GM12891 (cell line): Measurements from ENCODE around the gene ISG20L2.

ENCODE experiments used
- DNase-seq: peaks from one replicate; pipeline ENCODE4 v3.0.0; 2011; ENCODE audit warnings: low spot score; ENCODE audit not compliant: insufficient read length
- FAIRE-seq: peaks from 2 replicates; lab custom pipeline; 2011; peaks lifted over from hg19 to GRCh38; lab: Jason Lieb, UNC
- PAX5 ChIP-seq: IDR thresholded peaks from 2 replicates; pipeline ENCODE4 v1.6.1; 2011; ENCODE audit warnings: low read length, moderate library complexity, mild to moderate bottlenecking; ENCODE audit not compliant: insufficient read depth, severe bottlenecking
- POLR2A ChIP-seq: IDR thresholded peaks from 2 replicates; pipeline ENCODE4 v1.6.1; 2011; ENCODE audit warnings: low read depth, low read length, control low read depth
- POLR2AphosphoS5 ChIP-seq: IDR thresholded peaks from 2 replicates; pipeline ENCODE4 v1.6.1; 2011; ENCODE audit warnings: low read depth, low read length, control low read depth
- POU2F2 ChIP-seq: IDR thresholded peaks from 2 replicates; pipeline ENCODE4 v1.6.1; 2011; ENCODE audit warnings: low read depth, mild to moderate bottlenecking, control low read depth, low read length, moderate library complexity
- SPI1 ChIP-seq: IDR thresholded peaks from 2 replicates; pipeline ENCODE4 v1.6.1; 2011; ENCODE audit warnings: low read depth, low read length, control low read depth
- TAF1 ChIP-seq: IDR thresholded peaks from 2 replicates; pipeline ENCODE4 v1.6.1; 2011; ENCODE audit warnings: low read depth, low read length, control low read depth

The ISG20L2 gene

DNA sequence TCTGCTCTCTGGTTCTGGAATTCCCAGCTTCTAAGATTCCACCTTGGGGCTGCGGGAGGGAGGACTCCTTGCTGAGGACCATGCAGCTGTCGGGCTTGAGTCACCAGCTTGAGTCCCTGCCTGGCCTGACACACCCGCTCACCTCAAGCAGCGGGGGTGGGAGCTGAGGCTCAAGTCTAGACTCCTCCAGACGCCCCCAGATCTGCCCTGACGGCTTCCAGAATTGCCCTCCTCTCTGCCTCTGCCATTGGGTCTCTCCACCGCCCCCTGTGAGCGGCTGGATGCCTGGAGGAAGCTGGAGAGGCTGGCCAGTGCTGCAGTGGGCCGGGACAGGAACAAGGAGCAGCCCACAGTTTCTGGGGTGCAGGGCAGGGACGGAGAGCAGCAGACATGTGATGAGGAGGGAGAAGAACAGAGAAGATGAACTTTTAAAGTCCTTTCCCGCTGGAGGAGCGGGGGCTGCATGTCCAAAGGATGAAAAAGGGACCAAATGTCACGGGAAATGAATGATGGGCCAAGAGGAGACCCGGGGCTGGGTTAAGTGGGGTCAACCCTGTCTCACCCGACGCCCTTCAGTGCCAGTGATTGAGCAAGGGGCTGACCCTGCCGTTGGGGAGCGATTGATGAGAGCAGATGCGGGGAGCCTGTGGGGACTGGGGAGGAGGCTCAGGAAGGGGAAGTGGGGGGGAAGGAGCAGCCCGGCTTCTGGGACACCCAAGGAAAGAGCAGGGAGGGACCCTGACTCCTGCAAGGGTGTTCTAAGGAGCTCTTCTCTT lies 36.7 kb downstream of the ISG20L2 start:
- DNase-seq (no peak), FAIRE-seq (no peak)
- TF ChIP-seq POLR2A = no peak

DNA sequence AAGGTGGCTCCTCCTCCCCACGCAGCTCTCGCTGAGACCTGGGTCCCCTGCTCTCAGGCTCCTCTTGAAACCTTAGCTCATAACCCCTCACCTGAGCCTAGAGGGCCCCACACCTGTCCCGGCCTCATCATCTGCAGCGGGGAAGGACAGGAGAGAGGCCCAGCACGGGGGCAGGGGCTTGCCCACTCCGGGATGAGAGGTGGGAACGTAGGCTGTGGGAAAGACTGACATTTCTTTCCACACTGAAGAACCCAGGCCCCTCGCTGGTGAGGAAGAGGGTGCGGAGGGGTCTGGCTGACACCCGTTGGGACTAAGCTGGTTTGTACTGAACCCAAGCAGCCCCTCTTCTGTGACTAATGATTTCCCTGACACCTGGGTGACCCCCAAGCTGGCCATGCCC lies 37.4 kb downstream of the ISG20L2 start:
- DNase-seq (no peak), FAIRE-seq (no peak)
- no peak for TF ChIP-seq PAX5
- no peak for TF ChIP-seq TAF1
- no peak for TF ChIP-seq POU2F2
- no peak for TF ChIP-seq SPI1
- TF ChIP-seq POLR2A = no peak
- TF ChIP-seq POLR2AphosphoS5 = no peak

DNA sequence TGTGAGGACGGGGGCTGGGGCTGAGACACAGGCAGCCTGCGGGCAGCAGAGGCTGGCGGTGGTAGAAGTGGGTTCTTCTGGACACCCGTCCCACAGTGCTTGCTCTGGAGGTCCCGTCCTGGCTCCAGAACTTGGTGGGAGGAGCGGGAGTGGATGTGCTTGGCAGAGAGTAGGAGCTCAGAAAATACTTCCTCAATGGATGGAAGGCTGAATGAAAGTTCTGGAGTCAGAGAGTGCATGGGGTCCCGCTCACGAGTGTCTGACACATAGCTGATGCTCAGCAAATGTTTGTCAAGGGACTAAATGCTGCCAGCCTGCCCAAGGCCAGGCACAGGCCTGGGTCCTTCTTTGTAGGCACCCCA lies 37.9 kb downstream of the ISG20L2 start:
- DNase-seq (no peak), FAIRE-seq (no peak)
- TF ChIP-seq TAF1 = no peak
- TF ChIP-seq PAX5 = no peak
- no peak for TF ChIP-seq POU2F2
- no peak for TF ChIP-seq POLR2AphosphoS5
- TF ChIP-seq POLR2A = no peak
- no peak for TF ChIP-seq SPI1

DNA sequence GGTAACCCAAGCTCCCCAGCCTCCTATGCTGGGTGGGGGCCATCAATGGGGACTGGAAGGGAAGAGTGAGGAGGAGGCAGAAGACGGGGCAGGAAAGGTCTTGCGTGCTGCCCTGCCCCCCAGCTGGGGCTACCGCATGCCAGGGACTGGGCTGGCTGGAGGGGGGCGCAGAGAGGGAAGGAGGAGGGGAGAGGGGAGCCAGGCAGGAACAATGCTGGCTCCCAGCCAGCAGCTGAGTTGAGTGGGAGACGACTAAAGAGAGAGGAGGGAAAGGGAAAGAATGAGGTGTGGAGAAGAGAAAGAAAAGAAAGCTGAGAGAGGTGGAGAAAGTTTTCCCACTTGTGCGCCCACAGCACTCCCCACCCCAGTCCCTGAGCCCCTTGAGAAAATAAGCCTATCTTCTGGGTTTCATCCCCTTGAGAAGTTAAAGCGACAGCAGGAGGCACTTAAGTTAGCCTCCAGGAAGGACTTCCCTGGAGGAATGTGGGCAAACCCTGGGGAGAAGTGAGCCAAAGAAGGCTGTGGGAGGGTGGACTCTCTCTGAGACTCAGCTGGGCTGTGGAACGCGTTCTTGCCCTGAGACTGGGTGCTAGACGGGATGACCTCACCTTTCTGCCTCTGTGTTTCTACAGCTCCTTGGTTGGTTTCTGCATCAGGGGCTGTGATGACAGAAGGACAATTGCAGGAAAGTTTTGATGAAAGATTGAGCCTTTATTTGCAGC lies 38.5 kb downstream of the ISG20L2 start:
- TF ChIP-seq PAX5 = no peak
- no peak for TF ChIP-seq TAF1
- no peak for TF ChIP-seq SPI1
- TF ChIP-seq POLR2AphosphoS5 = no peak
- TF ChIP-seq POU2F2 = no peak
- TF ChIP-seq POLR2A = no peak
- FAIRE-seq (no peak), DNase-seq (no peak)

DNA sequence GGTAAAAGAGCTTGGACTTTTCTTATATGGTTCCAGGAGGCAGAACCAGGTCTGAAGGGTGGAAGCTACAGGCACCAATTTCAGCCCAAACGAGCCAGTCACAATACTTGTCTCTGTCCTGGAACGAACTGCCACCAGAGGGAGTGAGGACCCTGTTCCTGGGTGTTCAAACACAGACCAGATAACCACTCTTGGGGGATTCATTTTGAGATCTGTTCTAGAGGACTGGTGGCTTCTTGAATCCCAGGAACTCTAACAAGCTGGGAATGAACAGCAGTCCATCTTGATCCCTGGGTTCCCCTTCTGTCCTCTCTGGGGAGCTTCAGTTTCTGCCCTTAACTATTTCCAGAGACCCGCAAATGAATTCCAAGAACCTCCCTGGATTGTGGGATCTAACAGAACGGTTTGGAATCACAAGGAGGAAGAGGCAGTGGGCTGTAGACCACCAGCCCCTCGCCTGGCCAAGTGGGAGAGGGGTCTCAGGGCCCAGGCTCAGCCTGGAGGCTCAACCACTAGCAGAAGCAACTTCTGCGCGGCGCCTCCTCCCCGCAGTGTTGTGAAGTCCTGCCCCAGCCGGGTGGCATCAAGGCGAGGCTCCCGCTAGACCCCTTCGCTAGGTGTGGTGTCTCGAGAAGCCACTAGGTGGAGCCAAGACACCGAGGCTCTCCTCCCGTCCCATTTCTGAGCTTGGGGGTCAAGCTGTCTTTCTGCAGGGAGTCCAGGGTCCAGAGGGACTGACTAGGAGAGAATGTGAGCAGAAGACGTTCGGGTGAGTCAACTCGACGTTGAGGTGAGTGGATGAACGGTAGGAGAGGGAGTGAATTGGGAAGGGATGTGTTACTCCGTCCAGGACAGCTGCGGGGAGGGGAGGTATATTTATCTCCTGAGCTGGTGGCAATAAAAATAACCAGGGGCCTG lies 39.3 kb downstream of the ISG20L2 start:
- DNase-seq (peak; percentile 82), FAIRE-seq (peak; percentile 20)
- TF ChIP-seq POLR2AphosphoS5 = no peak
- no peak for TF ChIP-seq TAF1
- TF ChIP-seq POU2F2 = no peak
- TF ChIP-seq SPI1 = no peak
- no peak for TF ChIP-seq PAX5
- no peak for TF ChIP-seq POLR2A

DNA sequence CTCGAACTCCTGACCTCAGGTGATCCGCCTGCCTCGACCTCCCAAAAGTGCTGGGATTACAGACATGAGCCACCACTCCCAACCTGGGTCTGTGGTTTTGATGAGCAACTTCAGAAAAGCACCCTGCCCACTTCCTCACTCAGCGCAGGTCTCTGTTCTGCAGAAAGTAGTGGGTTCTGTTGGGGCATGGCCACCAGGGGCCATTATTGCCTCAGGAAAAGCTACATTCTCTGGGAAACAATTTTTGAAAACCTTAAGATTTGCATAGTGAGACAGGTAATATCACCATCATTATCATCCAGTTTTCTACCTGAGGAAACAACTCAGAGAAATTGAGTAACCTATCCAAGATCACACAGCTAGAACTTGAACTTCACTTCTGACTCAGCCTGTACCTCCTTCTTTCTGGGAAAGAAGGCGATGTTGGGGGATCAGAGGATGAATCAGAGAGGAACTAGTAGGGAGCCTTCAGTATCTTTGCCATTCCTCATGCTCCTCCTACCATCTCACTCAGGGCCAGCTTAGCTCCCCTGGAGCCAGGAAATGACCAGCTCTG lies 44.3 kb downstream of the ISG20L2 start:
- TF ChIP-seq PAX5 (no peak), SPI1 (peak; percentile 85)
- DNase-seq (no peak), FAIRE-seq (no peak)

- no peak for TF ChIP-seq PAX5
- no peak for TF ChIP-seq POLR2AphosphoS5
- no peak for TF ChIP-seq SPI1
- no peak for TF ChIP-seq TAF1
- TF ChIP-seq POU2F2 = no peak
- TF ChIP-seq POLR2A = no peak
- no peak for DNase-seq
- FAIRE-seq = no peak
Observed at GRCh38 chr1:156682166-156682890, 46.2 kb downstream of the ISG20L2 start.

- TF ChIP-seq PAX5 (no peak), TAF1 (no peak), SPI1 (no peak), POU2F2 (no peak), POLR2A (no peak), POLR2AphosphoS5 (no peak)
- no peak for DNase-seq
- FAIRE-seq = no peak
Observed at GRCh38 chr1:156681196-156681960, 47.2 kb downstream of the ISG20L2 start.

- no peak for TF ChIP-seq PAX5
- TF ChIP-seq POU2F2 = no peak
- TF ChIP-seq POLR2A = no peak
- no peak for TF ChIP-seq SPI1
- TF ChIP-seq TAF1 = no peak
- TF ChIP-seq POLR2AphosphoS5 = no peak
- FAIRE-seq (no peak), DNase-seq (no peak)
Observed at GRCh38 chr1:156680056-156680455, 48.5 kb downstream of the ISG20L2 start.
